NCI-H2171 treated with DMSO at 0.1 percent for 48 hours (cell line): ENCODE measurements around the gene FHIT.

Experiments
- DNase-seq: peaks from one replicate; lab custom pipeline; 2025; lab: John Stamatoyannopoulos, UW

FHIT gene

GRCh38 chr3:60160822-60161748 is 1090.2 kb downstream of the FHIT start:
- DNase-seq: peak; percentile 89

GRCh38 chr3:60160111-60160821 is 1091.0 kb downstream of the FHIT start:
- peak; percentile 67 for DNase-seq

- no peak for DNase-seq
These were observed 1093.2 kb downstream of the FHIT start for GRCh38 chr3:60158035-60158434.

- DNase-seq: no peak
These were observed 1097.2 kb downstream of the FHIT start for GRCh38 chr3:60154011-60154410.

- DNase-seq: no peak
These were observed 1097.8 kb downstream of the FHIT start for GRCh38 chr3:60153221-60153999.

GRCh38 chr3:60149501-60149900 is 1101.8 kb downstream of the FHIT start:
- no peak for DNase-seq

- DNase-seq: peak; percentile 15
These were observed 1103.9 kb downstream of the FHIT start for GRCh38 chr3:60147249-60147950.

- no peak for DNase-seq
These were observed 1105.1 kb downstream of the FHIT start for GRCh38 chr3:60146121-60146520.

- no peak for DNase-seq
These were observed 1107.2 kb downstream of the FHIT start for GRCh38 chr3:60144071-60144470.

GRCh38 chr3:60142009-60142408 is 1109.2 kb downstream of the FHIT start:
- peak; percentile 6 for DNase-seq

- DNase-seq: no peak
These were observed 1111.1 kb downstream of the FHIT start for GRCh38 chr3:60140160-60140559.

GRCh38 chr3:60136601-60137000 is 1114.7 kb downstream of the FHIT start:
- no peak for DNase-seq

GRCh38 chr3:60135474-60135873 is 1115.8 kb downstream of the FHIT start:
- no peak for DNase-seq

- DNase-seq: no peak
These were observed 1117.7 kb downstream of the FHIT start for GRCh38 chr3:60133269-60134162.

GRCh38 chr3:60131618-60132017 is 1119.6 kb downstream of the FHIT start:
- DNase-seq: no peak

GRCh38 chr3:60126511-60127304 is 1124.5 kb downstream of the FHIT start:
- DNase-seq: no peak

GRCh38 chr3:60125686-60126085 is 1125.6 kb downstream of the FHIT start:
- DNase-seq: no peak

GRCh38 chr3:60120245-60120644 is 1131.0 kb downstream of the FHIT start:
- no peak for DNase-seq

- peak; percentile 3 for DNase-seq
These were observed 1137.1 kb downstream of the FHIT start for GRCh38 chr3:60114191-60114590.

GRCh38 chr3:60107275-60107674 is 1144.0 kb downstream of the FHIT start:
- no peak for DNase-seq
